Measurements from ENCODE around the gene ORM2. TPM values are rescaled to one million over a fixed set of nuclear protein-coding genes. Genes with fewer than 3 reads are reported as not detected.

ORM2 gene
- polyA plus RNA-seq, 3 donors = 0.30 to 0.33 TPM; not detected in 1

DNA sequence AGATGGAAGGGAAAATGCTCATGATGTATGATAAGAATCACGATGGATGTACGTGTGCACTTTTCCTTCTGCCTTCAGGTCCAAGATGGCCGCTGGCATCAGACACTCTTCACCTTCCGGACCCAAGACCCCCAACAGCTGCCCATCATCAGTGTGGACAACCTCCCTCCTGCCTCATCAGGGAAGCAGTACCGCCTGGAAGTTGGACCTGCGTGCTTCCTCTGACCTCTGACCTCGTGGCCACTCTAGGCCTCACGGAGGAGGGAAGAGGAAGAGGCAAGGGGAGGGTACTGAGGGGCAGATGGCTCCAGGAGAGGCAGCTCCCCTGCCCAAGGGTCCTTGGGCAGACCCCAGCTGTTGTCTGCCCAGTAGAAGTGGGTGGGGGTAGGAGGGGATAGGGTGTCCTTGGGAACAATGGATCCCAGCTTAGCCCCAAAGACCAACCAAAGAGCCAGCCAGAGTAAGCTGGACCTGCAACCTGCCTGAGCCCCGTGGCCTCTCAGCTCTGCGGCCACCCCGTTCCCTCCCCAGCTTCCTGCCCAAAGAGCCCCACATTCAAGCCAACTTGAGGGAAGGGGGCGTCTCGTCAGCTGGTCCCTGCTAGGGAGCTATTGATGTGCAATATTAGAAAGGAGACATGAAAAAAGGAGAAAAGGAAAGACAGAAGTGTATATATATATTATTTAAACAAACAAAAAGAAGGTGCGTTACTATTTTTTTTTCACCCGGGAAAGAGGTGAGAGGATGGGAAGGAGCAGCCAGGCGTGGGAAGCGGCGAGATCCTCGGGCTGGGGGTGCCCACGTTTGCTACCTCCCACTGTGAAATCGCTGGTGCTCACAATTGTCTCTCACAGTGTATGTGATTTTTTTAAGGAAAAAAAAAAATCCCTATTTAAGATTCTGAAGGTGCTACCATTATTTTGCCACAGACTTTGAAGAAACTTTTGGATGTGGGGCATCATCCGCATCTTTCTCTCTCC, 18.9 kb upstream of the ORM2 start:
- TF ChIP-seq, protein P1, sequence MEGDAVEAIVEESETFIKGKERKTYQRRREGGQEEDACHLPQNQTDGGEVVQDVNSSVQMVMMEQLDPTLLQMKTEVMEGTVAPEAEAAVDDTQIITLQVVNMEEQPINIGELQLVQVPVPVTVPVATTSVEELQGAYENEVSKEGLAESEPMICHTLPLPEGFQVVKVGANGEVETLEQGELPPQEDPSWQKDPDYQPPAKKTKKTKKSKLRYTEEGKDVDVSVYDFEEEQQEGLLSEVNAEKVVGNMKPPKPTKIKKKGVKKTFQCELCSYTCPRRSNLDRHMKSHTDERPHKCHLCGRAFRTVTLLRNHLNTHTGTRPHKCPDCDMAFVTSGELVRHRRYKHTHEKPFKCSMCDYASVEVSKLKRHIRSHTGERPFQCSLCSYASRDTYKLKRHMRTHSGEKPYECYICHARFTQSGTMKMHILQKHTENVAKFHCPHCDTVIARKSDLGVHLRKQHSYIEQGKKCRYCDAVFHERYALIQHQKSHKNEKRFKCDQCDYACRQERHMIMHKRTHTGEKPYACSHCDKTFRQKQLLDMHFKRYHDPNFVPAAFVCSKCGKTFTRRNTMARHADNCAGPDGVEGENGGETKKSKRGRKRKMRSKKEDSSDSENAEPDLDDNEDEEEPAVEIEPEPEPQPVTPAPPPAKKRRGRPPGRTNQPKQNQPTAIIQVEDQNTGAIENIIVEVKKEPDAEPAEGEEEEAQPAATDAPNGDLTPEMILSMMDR (IDR thresholded peaks at IDR 0.05) = no peak
- Histone ChIP-seq H2AFZ (ENCODE audit: insufficient read depth, low read depth, low read length, poor library complexity, severe bottlenecking) (peak overlapping the region; percentile 36), H3K4me2 (replicated peaks; ENCODE audit: extremely low read depth, low read length, poor library complexity, severe bottlenecking) (no peak overlapping the region), H3K4me3 (replicated peaks in 1 of 3; ENCODE audit: low read depth in 2 of 3, low read length in 3 of 3) (no peak overlapping the region), H3K9me3 (replicated peaks in 1 of 2; ENCODE audit: control insufficient read depth in 1 of 2, insufficient read depth in 1 of 2, low read length in 2 of 2) (no peaks in the 10 kb centered on the region), H3K27me3 (ENCODE audit: control insufficient read depth in 2 of 2, insufficient read depth in 2 of 2, low read length in 2 of 2) (no peaks in the 10 kb centered on the region), H3K4me1 (ENCODE audit: control insufficient read depth in 1 of 2, insufficient read depth in 2 of 2, low read length in 2 of 2) (peaks cover 9 to 10% of the 10 kb centered on the region in 2 donors), H3K27ac (ENCODE audit: low read depth in 1 of 2, low read length in 2 of 2) (no peak overlapping the region), H3K79me2 (ENCODE audit: insufficient read depth, low read length) (no peaks in the 10 kb centered on the region), H3K36me3 (replicated peaks in 1 of 2; ENCODE audit: control insufficient read depth in 1 of 2, insufficient read depth in 2 of 2, low read length in 2 of 2) (no peaks in the 10 kb centered on the region), H3K9ac (ENCODE audit: insufficient read depth, low read length, poor library complexity, severe bottlenecking) (no peak overlapping the region), H4K20me1 (ENCODE audit: insufficient read depth, low read length) (no peaks in the 10 kb centered on the region)
- Mint-ChIP-seq H3K9me3 (peaks cover 0 to 6% (median 0%) of the 10 kb centered on the region in 7 donors), H3K27ac (no peak overlapping the region), H3K27me3 (ENCODE audit: low read depth in 3 of 3) (peaks cover 2 to 4% (median 3%) of the 10 kb centered on the region in 3 donors), H3K4me1 (peaks cover 9% of the 10 kb centered on the region), H3K36me3 (no peaks in the 10 kb centered on the region), H3K4me3 (no peak overlapping the region)
- peak in 1 of 3 donors; percentile 2 for DNase-seq
- WGBS (ENCODE audit: insufficient coverage) = 67% methylated on average over 5 of the region's 22 CpGs
- intact Hi-C loops (cut with micrococcal nuclease) = no loop called here

- Mint-ChIP-seq H3K27me3 (ENCODE audit: low read depth in 3 of 3) (peaks cover 1 to 4% (median 2%) of the 10 kb centered on the region in 3 donors), H3K9me3 (peaks cover 0 to 6% (median 0%) of the 10 kb centered on the region in 7 donors), H3K4me1 (peaks cover 17% of the 10 kb centered on the region), H3K4me3 (no peak overlapping the region), H3K36me3 (no peaks in the 10 kb centered on the region), H3K27ac (no peak overlapping the region)
- no peaks in the 10 kb centered on the region for H3K36me3 ChIP-seq (replicated peaks in 1 of 2; ENCODE audit: control insufficient read depth in 1 of 2, insufficient read depth in 2 of 2, low read length in 2 of 2)
- no peak overlapping the region for H2AFZ ChIP-seq (ENCODE audit: insufficient read depth, low read depth, low read length, poor library complexity, severe bottlenecking)
- H4K20me1 ChIP-seq (ENCODE audit: insufficient read depth, low read length) = no peaks in the 10 kb centered on the region
- no peaks in the 10 kb centered on the region for H3K27me3 ChIP-seq (ENCODE audit: control insufficient read depth in 2 of 2, insufficient read depth in 2 of 2, low read length in 2 of 2)
- no peak overlapping the region for H3K4me2 ChIP-seq (replicated peaks; ENCODE audit: extremely low read depth, low read length, poor library complexity, severe bottlenecking)
- intact Hi-C loops (cut with micrococcal nuclease) = no loop called here
- no peaks in the 10 kb centered on the region for H3K79me2 ChIP-seq (ENCODE audit: insufficient read depth, low read length)
- H3K9me3 ChIP-seq (replicated peaks in 1 of 2; ENCODE audit: control insufficient read depth in 1 of 2, insufficient read depth in 1 of 2, low read length in 2 of 2) = no peaks in the 10 kb centered on the region
- no peak overlapping the region for H3K4me3 ChIP-seq (replicated peaks in 1 of 3; ENCODE audit: low read depth in 2 of 3, low read length in 3 of 3)
- WGBS (ENCODE audit: insufficient coverage) = 94% methylated on average over 19 of the region's 28 CpGs
- H3K9ac ChIP-seq (ENCODE audit: insufficient read depth, low read length, poor library complexity, severe bottlenecking) = no peak overlapping the region
- no peak overlapping the region for H3K27ac ChIP-seq (ENCODE audit: low read depth in 1 of 2, low read length in 2 of 2)
- TF ChIP-seq, protein P1 (IDR thresholded peaks at IDR 0.05) = no peak
- DNase-seq = peak in 1 of 3 donors; percentile 1
- peaks cover 20 to 21% of the 10 kb centered on the region in 2 donors for H3K4me1 ChIP-seq (ENCODE audit: control insufficient read depth in 1 of 2, insufficient read depth in 2 of 2, low read length in 2 of 2)
These were observed 17.8 kb upstream of the ORM2 start for GRCh38 chr9:114311571-114312512.

Measured in CD14-positive monocyte (primary cell).